LNCAP (cell line): ENCODE measurements around the gene MLXIPL.

Source experiments
- TF ChIP-seq, protein P1 (sequence below): fragments of 450-650 bp; IDR thresholded peaks from 2 replicates; pipeline ENCODE4 v1.5.1; 2017; ENCODE audit warnings: mild to moderate bottlenecking

MLXIPL gene

GRCh38 chr7:73570977-73571376, 53.3 kb downstream of the MLXIPL start:
- TF ChIP-seq, protein P1, sequence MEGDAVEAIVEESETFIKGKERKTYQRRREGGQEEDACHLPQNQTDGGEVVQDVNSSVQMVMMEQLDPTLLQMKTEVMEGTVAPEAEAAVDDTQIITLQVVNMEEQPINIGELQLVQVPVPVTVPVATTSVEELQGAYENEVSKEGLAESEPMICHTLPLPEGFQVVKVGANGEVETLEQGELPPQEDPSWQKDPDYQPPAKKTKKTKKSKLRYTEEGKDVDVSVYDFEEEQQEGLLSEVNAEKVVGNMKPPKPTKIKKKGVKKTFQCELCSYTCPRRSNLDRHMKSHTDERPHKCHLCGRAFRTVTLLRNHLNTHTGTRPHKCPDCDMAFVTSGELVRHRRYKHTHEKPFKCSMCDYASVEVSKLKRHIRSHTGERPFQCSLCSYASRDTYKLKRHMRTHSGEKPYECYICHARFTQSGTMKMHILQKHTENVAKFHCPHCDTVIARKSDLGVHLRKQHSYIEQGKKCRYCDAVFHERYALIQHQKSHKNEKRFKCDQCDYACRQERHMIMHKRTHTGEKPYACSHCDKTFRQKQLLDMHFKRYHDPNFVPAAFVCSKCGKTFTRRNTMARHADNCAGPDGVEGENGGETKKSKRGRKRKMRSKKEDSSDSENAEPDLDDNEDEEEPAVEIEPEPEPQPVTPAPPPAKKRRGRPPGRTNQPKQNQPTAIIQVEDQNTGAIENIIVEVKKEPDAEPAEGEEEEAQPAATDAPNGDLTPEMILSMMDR = no peak

DNA sequence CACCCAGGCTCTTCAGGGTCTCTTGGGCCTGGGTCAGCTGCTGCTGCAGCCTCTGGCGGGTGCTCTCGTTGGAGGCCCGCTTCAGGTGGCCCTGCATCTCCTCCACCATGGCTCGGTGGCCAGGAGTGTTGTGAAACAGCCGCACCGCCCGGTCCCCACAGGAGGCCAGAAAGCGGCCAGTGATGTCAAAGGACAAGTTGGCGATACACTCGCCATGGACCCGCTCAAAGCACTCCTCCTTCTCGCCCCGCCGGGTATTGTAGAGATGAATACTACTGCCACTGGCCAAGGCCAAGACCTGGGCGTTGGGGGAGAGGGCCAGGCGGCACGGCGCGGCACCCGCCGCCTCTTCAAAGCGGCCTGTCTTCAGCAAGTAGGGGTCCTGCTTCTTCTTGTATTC, 53.8 kb downstream of the MLXIPL start:
- TF ChIP-seq, protein P1 = no peak

- TF ChIP-seq, protein P1 = no peak
These were observed 55.2 kb downstream of the MLXIPL start for GRCh38 chr7:73569042-73569608.

GRCh38 chr7:73567846-73568685, 56.3 kb downstream of the MLXIPL start:
- TF ChIP-seq, protein P1 = no peak

- TF ChIP-seq, protein P1 = no peak
These were observed 57.2 kb downstream of the MLXIPL start for GRCh38 chr7:73567140-73567539.

DNA sequence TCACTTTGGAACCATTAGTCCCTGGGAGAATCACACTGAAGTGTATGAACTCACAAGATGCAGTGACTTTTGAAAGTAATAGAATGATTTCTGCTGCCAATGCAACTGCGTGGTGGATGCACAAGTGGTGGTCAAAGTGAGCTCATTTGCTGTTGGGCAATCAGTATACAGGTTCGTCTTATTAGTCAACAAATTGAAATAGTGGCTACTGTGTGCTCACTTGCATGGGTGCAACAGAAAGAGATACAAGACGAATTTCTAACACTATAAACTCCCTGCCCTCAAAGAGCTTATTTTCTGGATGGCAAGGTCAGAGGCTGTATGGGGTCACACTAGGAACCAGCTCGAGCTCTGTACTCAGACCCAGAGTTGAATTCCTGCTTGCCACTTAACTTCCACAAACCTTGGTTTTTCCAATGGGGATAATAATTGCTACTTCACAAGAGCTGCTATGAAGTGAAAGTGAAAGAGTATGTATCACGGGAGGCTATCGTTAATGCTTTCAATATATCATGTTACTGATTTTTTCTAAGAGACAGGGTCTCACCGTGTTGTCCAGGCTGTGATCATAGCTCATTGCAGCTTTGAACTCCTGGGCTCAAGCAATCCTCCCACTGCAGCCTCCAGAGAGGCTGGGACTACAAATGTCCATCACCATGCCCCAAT, 58.5 kb downstream of the MLXIPL start:
- TF ChIP-seq, protein P1 = no peak

DNA sequence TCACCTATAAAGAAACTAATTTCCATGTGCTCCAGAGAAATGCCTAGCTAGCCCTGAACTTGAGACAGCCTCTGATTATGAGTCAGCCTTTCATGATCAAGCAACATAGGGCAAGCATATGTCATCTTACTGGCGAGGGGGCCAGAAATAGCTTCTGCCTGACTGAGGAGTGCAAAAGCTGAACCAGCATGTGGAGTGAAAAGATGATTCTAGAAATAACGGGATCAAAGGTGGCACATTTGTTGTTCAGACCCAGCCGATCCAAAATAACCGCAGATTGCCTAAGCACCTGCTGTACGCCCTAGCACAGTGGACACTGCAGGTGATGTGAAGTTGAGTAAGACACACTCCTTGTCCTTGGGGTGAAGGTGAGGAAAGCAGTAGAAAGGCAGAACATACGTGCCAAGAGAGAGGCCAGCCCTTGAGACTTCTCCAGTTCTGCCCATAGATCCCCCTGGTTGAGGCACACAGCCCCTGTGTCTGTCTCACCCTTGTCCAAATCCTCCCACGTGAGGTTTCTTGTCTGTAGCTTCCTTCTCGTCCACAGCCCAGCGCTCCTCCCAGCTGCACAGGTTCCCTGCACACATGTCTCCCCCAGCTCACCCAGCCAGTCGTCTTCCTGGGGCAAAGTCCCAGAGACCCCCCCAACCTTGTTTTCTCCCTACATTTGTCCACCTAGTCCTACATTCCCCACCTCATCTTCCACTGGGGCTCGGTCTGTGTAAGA, 64.0 kb downstream of the MLXIPL start:
- TF ChIP-seq, protein P1 = no peak
